Adrenal gland (tissue), 5 donors: ENCODE results near the gene NLK.

ENCODE experiments used
- POLR2A ChIP-seq, 2 donors: fragments of 450-650 bp; IDR thresholded peaks; one replicate each; pipeline ENCODE4 v1.6.1; 2017; ENCODE audit warnings: antibody characterized with exemption in 2 of 2, mild to moderate bottlenecking in 2 of 2, moderate library complexity in 1 of 2
- TF ChIP-seq, protein P1 (sequence below), 6 experiments: fragments of 450-650 bp in 4 of 6; fragments of 200-600 bp in 2 of 6; sonication (generic) in 1 of 6; IDR thresholded peaks; 1 replicate in 5 of 6; 2 replicates in 1 of 6; pipeline versions ENCODE4 v1.5.1 to v1.8.0; 2016 to 2021; ENCODE audit warnings: antibody characterized with exemption in 6 of 6, mild to moderate bottlenecking in 2 of 6, moderate library complexity in 1 of 6
- donor health status: DM: no; HTN: no; CAD: no.

DNA sequence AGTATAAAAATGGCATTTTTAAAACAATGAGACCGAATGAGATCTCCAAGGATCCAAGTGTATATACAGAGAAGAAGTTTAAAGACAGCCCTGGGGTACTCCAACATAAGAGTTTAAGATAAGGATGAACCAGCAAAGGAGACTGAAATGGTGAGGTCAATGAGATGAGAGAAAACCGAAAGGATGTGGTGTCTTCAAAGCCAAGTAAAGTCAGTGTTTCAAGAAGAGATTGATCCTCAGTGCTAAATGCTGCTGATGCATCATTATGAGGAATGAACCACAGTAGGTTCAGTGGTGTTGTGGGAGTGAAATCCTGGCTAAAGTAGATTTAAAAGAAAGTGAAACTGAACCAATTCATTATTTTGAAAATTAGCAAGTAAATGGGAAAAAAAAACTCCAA, 38.1 kb upstream of the NLK start:
- TF ChIP-seq, protein P1, sequence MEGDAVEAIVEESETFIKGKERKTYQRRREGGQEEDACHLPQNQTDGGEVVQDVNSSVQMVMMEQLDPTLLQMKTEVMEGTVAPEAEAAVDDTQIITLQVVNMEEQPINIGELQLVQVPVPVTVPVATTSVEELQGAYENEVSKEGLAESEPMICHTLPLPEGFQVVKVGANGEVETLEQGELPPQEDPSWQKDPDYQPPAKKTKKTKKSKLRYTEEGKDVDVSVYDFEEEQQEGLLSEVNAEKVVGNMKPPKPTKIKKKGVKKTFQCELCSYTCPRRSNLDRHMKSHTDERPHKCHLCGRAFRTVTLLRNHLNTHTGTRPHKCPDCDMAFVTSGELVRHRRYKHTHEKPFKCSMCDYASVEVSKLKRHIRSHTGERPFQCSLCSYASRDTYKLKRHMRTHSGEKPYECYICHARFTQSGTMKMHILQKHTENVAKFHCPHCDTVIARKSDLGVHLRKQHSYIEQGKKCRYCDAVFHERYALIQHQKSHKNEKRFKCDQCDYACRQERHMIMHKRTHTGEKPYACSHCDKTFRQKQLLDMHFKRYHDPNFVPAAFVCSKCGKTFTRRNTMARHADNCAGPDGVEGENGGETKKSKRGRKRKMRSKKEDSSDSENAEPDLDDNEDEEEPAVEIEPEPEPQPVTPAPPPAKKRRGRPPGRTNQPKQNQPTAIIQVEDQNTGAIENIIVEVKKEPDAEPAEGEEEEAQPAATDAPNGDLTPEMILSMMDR (IDR thresholded peaks at IDR 0.05), result no peak
- no peak for TF ChIP-seq POLR2A (IDR thresholded peaks at IDR 0.05)
